Lung (tissue), 12 donors: ENCODE measurements around the gene CNRIP1. TPM values are rescaled to one million over a fixed set of nuclear protein-coding genes. Genes with fewer than 3 reads are reported as not detected.

Source experiments
- ATAC-seq: fragments of 200-7000 bp; cut with Tn5 transposase; one replicate; pipeline ENCODE4 v1.9.1; 2020; ENCODE audit warnings: moderate number of reproducible peaks; ENCODE audit not compliant: insufficient read depth, low FRiP score
- DNase-seq, 3 donors: peaks; one replicate each; pipeline ENCODE4 v3.0.0-alpha.2; 2013 to 2017
- H3K27ac ChIP-seq, 2 donors: one replicate each; pipeline ENCODE4 v1.5.1; 2013; ENCODE audit warnings: mild to moderate bottlenecking in 2 of 2, moderate library complexity in 2 of 2, control low read depth in 1 of 2, inconsistent platforms in 1 of 2, low read depth in 1 of 2, low read length in 1 of 2
- H3K27me3 ChIP-seq, 3 donors: one replicate each; pipeline ENCODE4 v1.5.1; 2013; ENCODE audit warnings: low read length in 2 of 3; ENCODE audit not compliant: control insufficient read depth in 3 of 3, insufficient read depth in 3 of 3
- H3K36me3 ChIP-seq, 4 donors: one replicate each; pipeline ENCODE4 v1.5.1; 2013; ENCODE audit warnings: low read length in 4 of 4, mild to moderate bottlenecking in 1 of 4, moderate library complexity in 1 of 4; ENCODE audit not compliant: control insufficient read depth in 4 of 4, insufficient read depth in 4 of 4
- H3K4me1 ChIP-seq, 5 donors: one replicate each; pipeline ENCODE4 v1.5.1; 2013; ENCODE audit warnings: low read length in 5 of 5, mild to moderate bottlenecking in 2 of 5, moderate library complexity in 1 of 5; ENCODE audit not compliant: control insufficient read depth in 5 of 5, insufficient read depth in 5 of 5
- H3K4me3 ChIP-seq: one replicate; pipeline ENCODE4 v1.5.1; 2013; ENCODE audit warnings: mild to moderate bottlenecking, control low read depth, moderate library complexity
- H3K9ac ChIP-seq, 2 donors: one replicate each; pipeline ENCODE4 v1.5.1; 2013; ENCODE audit warnings: low read length in 2 of 2, control low read depth in 1 of 2; ENCODE audit not compliant: insufficient read depth in 1 of 2
- H3K9me3 ChIP-seq, 4 donors: one replicate each; pipeline ENCODE4 v1.5.1; 2013; ENCODE audit warnings: low read length in 3 of 4, mild to moderate bottlenecking in 1 of 4, moderate library complexity in 1 of 4; ENCODE audit not compliant: control insufficient read depth in 4 of 4, insufficient read depth in 3 of 4
- CTCF ChIP-seq: IDR thresholded peaks from 2 replicates; pipeline ENCODE4 v1.5.1; 2012; ENCODE audit warnings: mild to moderate bottlenecking; ENCODE audit errors: control extremely low read depth, extremely low read depth
- WGBS, 2 donors: extraction: QIAGEN DNeasy Blood & Tissue Kit; methylation state at CpG; one replicate each; pipeline ENCODE4 v1.1.7; 2013; 5-methylcytosine and 5-hydroxymethylcytosine counted together
- polyA plus RNA-seq, 2 donors: library from polyadenylated mRNA; stranded (reverse); fragments of 200-250 nt; gene quantifications; one replicate each; pipeline ENCODE4 v1.2.1, GENCODE V29; 2013
- total RNA-seq, 2 donors: library from RNA; depleted of rRNA in 1 of 2; stranded (reverse); fragments of >200 nt in 1 of 2; gene quantifications; one replicate each; pipeline ENCODE4 v1.2.1, GENCODE V29; 2014 to 2021
- donor health status: control.
- donor health status: control.
- donor health status: Bipolar disorder and iron deficiency.
- donor health status: healthy.
- donor health status: DM: yes; HTN: yes; CAD: no.

The CNRIP1 gene
- total and polyA plus RNA-seq, 4 donors = 9.0 to 29.3 (median 14.5) TPM

- Histone ChIP-seq H3K27ac (no peak overlapping the region), H3K27me3 (peaks cover 0 to 13% (median 3%) of the 10 kb centered on the region in 3 donors), H3K4me3 (no peak overlapping the region), H3K9ac (no peak overlapping the region), H3K36me3 (no peaks in the 10 kb centered on the region), H3K9me3 (no peaks in the 10 kb centered on the region), H3K4me1 (no peaks in the 10 kb centered on the region)
- DNase-seq (no peak), ATAC-seq (no peak)
- WGBS, 2 donors = 78 to 91% methylated on average over 1 of the region's 1 CpG
- no peak for TF ChIP-seq CTCF
Observed at GRCh38 chr2:68342470-68342869, 22.7 kb upstream of the CNRIP1 start.

GRCh38 chr2:68341583-68341982, 21.8 kb upstream of the CNRIP1 start:
- 45 to 66% methylated on average over 4 of the region's 4 CpGs for WGBS, 2 donors
- Histone ChIP-seq H3K9ac (no peak overlapping the region), H3K9me3 (no peaks in the 10 kb centered on the region), H3K27me3 (peaks cover 0 to 8% (median 3%) of the 10 kb centered on the region in 3 donors), H3K27ac (no peak overlapping the region), H3K36me3 (no peaks in the 10 kb centered on the region), H3K4me1 (no peaks in the 10 kb centered on the region), H3K4me3 (no peak overlapping the region)
- DNase-seq = no peak
- no peak for ATAC-seq
- TF ChIP-seq CTCF = no peak

DNA sequence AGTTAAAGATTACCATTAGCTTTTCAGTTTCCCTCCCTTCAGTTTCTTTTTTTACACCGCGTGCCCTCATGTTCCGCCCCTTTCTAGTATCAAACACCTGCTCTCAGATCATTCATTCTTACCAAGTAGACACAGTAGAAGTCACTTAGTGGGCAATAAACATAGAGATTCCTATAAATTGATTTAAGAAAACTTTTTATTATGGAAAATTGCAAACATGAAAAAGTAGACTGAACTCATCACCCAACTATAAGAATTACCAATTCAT, 21.2 kb upstream of the CNRIP1 start:
- no peak for TF ChIP-seq CTCF
- DNase-seq = no peak
- 95 to 97% methylated on average over 3 of the region's 3 CpGs for WGBS, 2 donors

More for the DNA sequence above, 21.2 kb upstream of the CNRIP1 start:
- no peaks in the 10 kb centered on the region for H3K9me3 ChIP-seq
- no peak overlapping the region for H3K9ac ChIP-seq
- H3K36me3 ChIP-seq = no peaks in the 10 kb centered on the region
- H3K4me3 ChIP-seq = no peak overlapping the region
- no peaks in the 10 kb centered on the region for H3K4me1 ChIP-seq
- H3K27me3 ChIP-seq = peaks cover 0 to 6% (median 3%) of the 10 kb centered on the region in 3 donors
- H3K27ac ChIP-seq = no peak overlapping the region
- no peak for ATAC-seq
